ENCODE results near the gene ASPSCR1. TPM values are rescaled to one million over a fixed set of nuclear protein-coding genes. Genes with fewer than 3 reads are reported as not detected.

The ASPSCR1 gene
- total RNA-seq, 1 donor from 2014 or later = 13.1 TPM

- Histone ChIP-seq H2AFZ (replicated peaks) (no peak overlapping the region), H3K27me3 (peaks cover 20% of the 10 kb centered on the region), H3K9ac (no peak overlapping the region), H4K20me1 (ENCODE audit: low read depth) (peaks cover 15% of the 10 kb centered on the region), H3K27ac (no peak overlapping the region), H3K79me2 (ENCODE audit: low read depth) (peaks cover 10% of the 10 kb centered on the region), H3K36me3 (no peaks in the 10 kb centered on the region), H3K4me1 (peaks cover 4% of the 10 kb centered on the region), H3K4me2 (no peak overlapping the region), H3F3A (ENCODE audit: low read depth) (peaks cover 7% of the 10 kb centered on the region), H3K4me3 (no peak overlapping the region), H3K9me3 (ENCODE audit: low read depth) (no peaks in the 10 kb centered on the region)
- peaks cover 2% of the 10 kb centered on the region for H3K36me3 Mint-ChIP-seq
- H3K4me1 Mint-ChIP-seq = peaks cover 4% of the 10 kb centered on the region
- no peak for DNase-seq (ENCODE audit: low spot score)
- TF ChIP-seq EZH2 (IDR thresholded peaks at IDR 0.05) (no peak), CTCF (IDR thresholded peaks at IDR 0.05) (no peak), EZH2phosphoT487 (IDR thresholded peaks at IDR 0.05) (no peak)
- H3K9me3 Mint-ChIP-seq = no peaks in the 10 kb centered on the region
- H3K27me3 Mint-ChIP-seq (ENCODE audit: insufficient read depth, low read depth) = peaks cover 4% of the 10 kb centered on the region
- H3K27ac Mint-ChIP-seq = no peak overlapping the region
- H3K4me3 Mint-ChIP-seq = peak overlapping the region; percentile 70
These were observed 45.7 kb upstream of the ASPSCR1 start for GRCh38 chr17:81931557-81932332.

GRCh38 chr17:81932333-81932983, 45.0 kb upstream of the ASPSCR1 start:
- Histone ChIP-seq H3K9ac (no peak overlapping the region), H3K4me2 (no peak overlapping the region), H3K27ac (no peak overlapping the region), H3F3A (ENCODE audit: low read depth) (peaks cover 4% of the 10 kb centered on the region), H3K4me1 (peaks cover 4% of the 10 kb centered on the region), H4K20me1 (ENCODE audit: low read depth) (peaks cover 13% of the 10 kb centered on the region), H3K27me3 (peaks cover 21% of the 10 kb centered on the region), H3K9me3 (ENCODE audit: low read depth) (no peaks in the 10 kb centered on the region), H3K79me2 (ENCODE audit: low read depth) (peaks cover 6% of the 10 kb centered on the region), H2AFZ (replicated peaks) (no peak overlapping the region), H3K36me3 (no peaks in the 10 kb centered on the region), H3K4me3 (no peak overlapping the region)
- Mint-ChIP-seq H3K4me3 (peak overlapping the region; percentile 70), H3K9me3 (no peaks in the 10 kb centered on the region), H3K36me3 (peaks cover 2% of the 10 kb centered on the region), H3K27me3 (ENCODE audit: insufficient read depth, low read depth) (peaks cover 4% of the 10 kb centered on the region), H3K27ac (no peak overlapping the region), H3K4me1 (peaks cover 5% of the 10 kb centered on the region)
- TF ChIP-seq EZH2phosphoT487 (IDR thresholded peaks at IDR 0.05) = no peak
- TF ChIP-seq CTCF (IDR thresholded peaks at IDR 0.05) = no peak
- no peak for TF ChIP-seq EZH2 (IDR thresholded peaks at IDR 0.05)
- no peak for DNase-seq (ENCODE audit: low spot score)

GRCh38 chr17:81933178-81933699, 44.2 kb upstream of the ASPSCR1 start:
- H3K27ac Mint-ChIP-seq = no peak overlapping the region
- peaks cover 6% of the 10 kb centered on the region for H3K79me2 ChIP-seq (ENCODE audit: low read depth)

More at GRCh38 chr17:81933178-81933699, 44.2 kb upstream of the ASPSCR1 start:
- H2AFZ ChIP-seq (replicated peaks) = no peak overlapping the region
- Mint-ChIP-seq H3K4me1 (peaks cover 10% of the 10 kb centered on the region), H3K36me3 (peaks cover 2% of the 10 kb centered on the region), H3K4me3 (no peak overlapping the region), H3K9me3 (no peaks in the 10 kb centered on the region), H3K27me3 (ENCODE audit: insufficient read depth, low read depth) (peaks cover 5% of the 10 kb centered on the region)
- DNase-seq (ENCODE audit: low spot score) = no peak
- H3K4me2 ChIP-seq = no peak overlapping the region
- no peak overlapping the region for H3K9ac ChIP-seq
- no peaks in the 10 kb centered on the region for H3K36me3 ChIP-seq
- no peak overlapping the region for H3K4me3 ChIP-seq
- no peaks in the 10 kb centered on the region for H3K9me3 ChIP-seq (ENCODE audit: low read depth)
- peaks cover 24% of the 10 kb centered on the region for H3K27me3 ChIP-seq
- peaks cover 4% of the 10 kb centered on the region for H3F3A ChIP-seq (ENCODE audit: low read depth)
- no peak overlapping the region for H3K27ac ChIP-seq
- peaks cover 4% of the 10 kb centered on the region for H3K4me1 ChIP-seq
- peaks cover 13% of the 10 kb centered on the region for H4K20me1 ChIP-seq (ENCODE audit: low read depth)
- TF ChIP-seq EZH2 (IDR thresholded peaks at IDR 0.05) (no peak), EZH2phosphoT487 (IDR thresholded peaks at IDR 0.05) (no peak), CTCF (IDR thresholded peaks at IDR 0.05) (no peak)
